Muscle layer of colon (tissue), 2 donors: ENCODE results near the gene LEMD1.
"Not testable (repeated sequence)": the region's sequence is repeated elsewhere in the genome, so short reads cannot be mapped to it uniquely, and the experiment has no call there.

Source experiments
- H3K27ac ChIP-seq: one replicate; pipeline ENCODE4 v1.7.0; 2013; ENCODE audit warnings: low read depth, mild to moderate bottlenecking, low read length, moderate library complexity
- H3K27me3 ChIP-seq, 2 donors: one replicate each; pipeline ENCODE4 v1.7.0; 2013; ENCODE audit warnings: low read length in 2 of 2, mild to moderate bottlenecking in 2 of 2; ENCODE audit not compliant: insufficient read depth in 2 of 2, control insufficient read depth in 1 of 2
- H3K36me3 ChIP-seq: one replicate; pipeline ENCODE4 v1.7.0; 2013; ENCODE audit warnings: mild to moderate bottlenecking, low read length; ENCODE audit not compliant: insufficient read depth
- H3K4me1 ChIP-seq: one replicate; pipeline ENCODE4 v1.7.0; 2013; ENCODE audit warnings: mild to moderate bottlenecking, low read length; ENCODE audit not compliant: insufficient read depth
- H3K4me3 ChIP-seq, 2 donors: one replicate each; pipeline ENCODE4 v1.7.0; 2013; ENCODE audit warnings: low read length in 2 of 2, low read depth in 1 of 2, mild to moderate bottlenecking in 1 of 2, moderate library complexity in 1 of 2
- H3K9ac ChIP-seq: one replicate; pipeline ENCODE4 v1.7.0; 2013; ENCODE audit warnings: low read length
- H3K9me3 ChIP-seq: one replicate; pipeline ENCODE4 v1.7.0; 2013; ENCODE audit warnings: mild to moderate bottlenecking, low read length
- donor health status: abdominal sarcoma.
- donor health status: Adenocarcinoma of cecum.

LEMD1 gene

GRCh38 chr1:205436776-205437410 lies 15.0 kb upstream of the LEMD1 start:
- no peaks in the 10 kb centered on the region for H3K9me3 ChIP-seq
- H3K4me3 ChIP-seq = no peak overlapping the region
- H3K4me1 ChIP-seq = peaks cover 18% of the 10 kb centered on the region
- peaks cover 0 to 11% of the 10 kb centered on the region in 2 donors for H3K27me3 ChIP-seq
- H3K9ac ChIP-seq = no peak overlapping the region
- no peaks in the 10 kb centered on the region for H3K36me3 ChIP-seq
- no peak overlapping the region for H3K27ac ChIP-seq

GRCh38 chr1:205435578-205436573 lies 14.0 kb upstream of the LEMD1 start:
- Histone ChIP-seq H3K4me1 (peaks cover 18% of the 10 kb centered on the region), H3K36me3 (no peaks in the 10 kb centered on the region), H3K9me3 (no peaks in the 10 kb centered on the region), H3K27ac (no peak overlapping the region), H3K27me3 (peaks cover 0 to 11% of the 10 kb centered on the region in 2 donors), H3K9ac (no peak overlapping the region), H3K4me3 (no peak overlapping the region)

- Histone ChIP-seq H3K9ac (no peak overlapping the region), H3K36me3 (no peaks in the 10 kb centered on the region), H3K4me1 (peaks cover 20% of the 10 kb centered on the region), H3K4me3 (no peak overlapping the region), H3K27ac (no peak overlapping the region), H3K27me3 (peaks cover 0 to 11% of the 10 kb centered on the region in 2 donors), H3K9me3 (no peaks in the 10 kb centered on the region)
These were observed 12.9 kb upstream of the LEMD1 start for GRCh38 chr1:205434738-205435137.

GRCh38 chr1:205432692-205433091 lies 10.8 kb upstream of the LEMD1 start:
- not testable (repeated sequence) for H3K4me1 ChIP-seq, H3K27ac ChIP-seq, H3K9ac ChIP-seq

GRCh38 chr1:205432116-205432515 lies 10.3 kb upstream of the LEMD1 start:
- Histone ChIP-seq H3K36me3 (no peaks in the 10 kb centered on the region), H3K4me3 (no peak overlapping the region), H3K9ac (no peak overlapping the region), H3K27me3 (peaks cover 0 to 11% of the 10 kb centered on the region in 2 donors), H3K9me3 (no peaks in the 10 kb centered on the region), H3K27ac (no peak overlapping the region), H3K4me1 (peaks cover 6% of the 10 kb centered on the region)

More at GRCh38 chr1:205432692-205433091, 10.8 kb upstream of the LEMD1 start:
- not testable (repeated sequence) for H3K4me3 ChIP-seq, H3K36me3 ChIP-seq, H3K9me3 ChIP-seq
- peaks cover 0 to 11% of the 10 kb centered on the region in 2 donors for H3K27me3 ChIP-seq

- Histone ChIP-seq H3K4me1 (peaks cover 6% of the 10 kb centered on the region), H3K9ac (no peak overlapping the region), H3K36me3 (no peaks in the 10 kb centered on the region), H3K27me3 (peaks cover 0 to 11% of the 10 kb centered on the region in 2 donors), H3K9me3 (no peaks in the 10 kb centered on the region), H3K4me3 (peak overlapping the region; percentile 51 to 72), H3K27ac (no peak overlapping the region)
These were observed 8.9 kb upstream of the LEMD1 start for GRCh38 chr1:205430696-205431305.

- H3K27me3 ChIP-seq = peaks cover 0 to 6% of the 10 kb centered on the region in 2 donors
- no peaks in the 10 kb centered on the region for H3K9me3 ChIP-seq
- no peak overlapping the region for H3K27ac ChIP-seq
- peaks cover 6% of the 10 kb centered on the region for H3K4me1 ChIP-seq
- H3K9ac ChIP-seq = no peak overlapping the region
- H3K4me3 ChIP-seq = peak overlapping the region; percentile 51 to 72
- H3K36me3 ChIP-seq = no peaks in the 10 kb centered on the region
These were observed 8.2 kb upstream of the LEMD1 start for GRCh38 chr1:205429762-205430695.

- Histone ChIP-seq H3K9me3 (no peaks in the 10 kb centered on the region), H3K27me3 (no peaks in the 10 kb centered on the region), H3K36me3 (no peaks in the 10 kb centered on the region), H3K4me1 (no peaks in the 10 kb centered on the region), H3K4me3 (no peak overlapping the region), H3K9ac (no peak overlapping the region), H3K27ac (no peak overlapping the region)
These were observed 3.2 kb upstream of the LEMD1 start for GRCh38 chr1:205424901-205425600.

GRCh38 chr1:205423814-205424399 lies 2.1 kb upstream of the LEMD1 start:
- H3K36me3 ChIP-seq = no peaks in the 10 kb centered on the region
- no peak overlapping the region for H3K4me3 ChIP-seq
- no peak overlapping the region for H3K9ac ChIP-seq
- H3K9me3 ChIP-seq = no peaks in the 10 kb centered on the region
- no peaks in the 10 kb centered on the region for H3K27me3 ChIP-seq
- H3K4me1 ChIP-seq = no peaks in the 10 kb centered on the region
- no peak overlapping the region for H3K27ac ChIP-seq

GRCh38 chr1:205422993-205423642 lies 1.3 kb upstream of the LEMD1 start:
- H3K27me3 ChIP-seq = no peaks in the 10 kb centered on the region
- no peaks in the 10 kb centered on the region for H3K9me3 ChIP-seq
- H3K4me3 ChIP-seq = no peak overlapping the region
- H3K9ac ChIP-seq = no peak overlapping the region
- no peak overlapping the region for H3K27ac ChIP-seq
- no peaks in the 10 kb centered on the region for H3K4me1 ChIP-seq
- no peaks in the 10 kb centered on the region for H3K36me3 ChIP-seq
